Muscle of back (tissue), 11 donors: ENCODE data around the gene EPG5. TPM values are rescaled to one million over a fixed set of nuclear protein-coding genes. Genes with fewer than 3 reads are reported as not detected.
"Not testable (repeated sequence)": the region's sequence is repeated elsewhere in the genome, so short reads cannot be mapped to it uniquely, and the experiment has no call there.

Source experiments
- DNase-seq, 3 donors: peaks; one replicate each; pipeline versions ENCODE4 v3.0.0 to v3.0.0-alpha.2; 2013
- polyA plus RNA-seq, 10 donors: library from polyadenylated mRNA; unstranded; fragments of 120-200 nt; gene quantifications; one replicate each; pipeline ENCODE4 v1.2.1, GENCODE V29; 2013; ENCODE audit not compliant: insufficient read length in 10 of 10

EPG5 gene
- polyA plus RNA-seq, 10 donors: 8.2 to 17.7 (median 11.0) TPM

- DNase-seq: no peak
Observed at GRCh38 chr18:45976974-45977373, 9.8 kb upstream of the EPG5 start.

DNA sequence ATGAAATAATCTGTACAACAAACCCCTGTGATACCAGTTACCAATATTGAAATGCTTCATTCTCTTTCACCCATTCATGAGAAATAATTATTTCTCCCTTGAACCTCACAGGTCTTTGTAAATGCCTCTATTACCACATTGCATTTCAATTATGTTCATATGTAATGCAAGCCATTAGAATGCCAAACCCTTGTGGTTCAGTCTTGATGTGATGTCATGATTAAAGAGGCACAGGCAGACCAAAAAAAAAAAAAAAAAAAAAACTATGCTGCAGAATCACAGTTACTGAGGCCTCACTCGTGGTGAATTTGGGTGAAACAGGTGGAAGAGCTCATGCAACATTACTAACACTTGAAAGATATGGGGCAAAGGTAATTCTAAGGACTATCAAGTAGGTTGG, 9.4 kb upstream of the EPG5 start:
- DNase-seq: no peak

DNA sequence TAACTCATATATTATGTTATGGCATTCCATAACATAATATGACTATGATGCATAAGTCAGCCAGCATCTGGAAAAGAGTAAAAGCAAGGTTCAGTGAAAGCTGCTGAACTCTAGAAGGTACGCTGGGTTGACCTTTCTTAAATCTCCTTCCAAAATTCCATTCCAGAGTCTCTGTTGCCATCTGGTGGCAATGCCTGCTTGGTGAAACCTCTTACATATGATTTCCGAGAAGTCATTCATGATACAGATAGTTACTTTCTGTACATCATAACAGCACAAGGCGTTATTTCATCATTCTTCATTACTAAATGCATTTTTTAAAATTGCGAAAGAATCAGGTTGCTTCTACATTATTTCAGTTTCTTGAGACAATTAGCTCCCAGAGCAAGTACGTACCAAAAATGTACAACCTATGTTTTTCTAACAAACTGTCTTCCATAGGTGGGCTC, 7.0 kb upstream of the EPG5 start:
- DNase-seq: peak in 2 of 3 donors; percentile 46 to 64

DNA sequence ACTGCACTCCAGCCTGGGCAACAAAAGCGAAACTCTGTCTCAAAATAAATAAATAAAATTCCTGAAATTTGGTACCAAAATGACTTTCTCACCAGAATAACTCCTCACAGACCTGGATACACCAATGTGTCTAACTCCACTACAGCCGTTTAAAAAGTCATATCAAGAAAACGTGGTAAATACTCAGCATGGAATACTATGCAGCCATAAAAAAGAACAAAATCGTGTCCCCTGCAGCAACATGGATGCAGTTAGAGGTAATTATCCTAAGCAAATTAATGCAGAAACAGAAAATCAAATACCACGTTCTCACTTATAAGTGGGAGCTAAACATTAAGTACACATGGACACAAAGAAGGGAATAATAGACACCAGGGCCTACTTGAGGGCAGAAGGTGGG, 2.2 kb downstream of the EPG5 start:
- not testable (repeated sequence) for DNase-seq

DNA sequence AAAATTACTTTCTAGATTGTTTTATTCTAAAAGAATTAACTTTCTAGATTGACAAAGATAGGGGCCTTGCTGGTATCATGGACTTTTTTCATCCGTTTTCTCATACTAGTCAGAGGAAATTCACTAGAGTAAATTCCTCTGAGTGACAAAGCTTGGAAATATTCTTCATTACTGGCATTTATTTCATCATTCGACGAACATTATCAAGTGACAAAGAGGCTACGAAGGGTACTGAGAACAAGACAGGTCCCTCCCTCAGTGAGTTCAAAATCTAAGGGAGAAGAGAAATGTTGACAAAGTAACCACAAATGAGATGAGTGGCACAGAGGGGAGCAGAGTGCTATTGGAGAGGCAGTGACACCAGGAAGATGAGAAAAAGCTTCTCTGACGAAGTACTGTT, 4.3 kb downstream of the EPG5 start:
- DNase-seq: peak in 1 of 3 donors; percentile 73

- DNase-seq: peak in 1 of 3 donors; percentile 54
Observed at GRCh38 chr18:45962461-45962860, 4.7 kb downstream of the EPG5 start.

- DNase-seq: not testable (repeated sequence)
Observed at GRCh38 chr18:45959484-45959883, 7.6 kb downstream of the EPG5 start.

DNA sequence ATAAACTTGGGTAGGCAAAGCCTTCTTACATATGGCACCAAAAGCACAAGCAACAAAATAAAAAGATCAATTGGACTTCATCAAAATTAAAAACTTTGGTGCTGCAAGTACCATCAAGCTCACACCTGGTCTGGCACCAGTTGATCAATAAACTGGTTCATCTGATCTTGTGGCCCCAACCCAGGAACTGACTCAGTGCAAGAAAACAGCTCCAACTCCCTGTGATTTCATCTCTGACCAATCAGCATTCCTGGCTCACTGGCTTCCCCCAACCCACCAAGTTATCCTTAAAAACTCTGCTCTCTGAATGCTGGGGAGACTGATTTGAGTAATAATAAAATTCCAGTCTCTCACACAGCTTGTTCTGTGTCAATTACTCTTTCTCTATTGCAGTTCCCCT, 8.4 kb downstream of the EPG5 start:
- no peak for DNase-seq

GRCh38 chr18:45958027-45958426, 9.1 kb downstream of the EPG5 start:
- DNase-seq: no peak

DNA sequence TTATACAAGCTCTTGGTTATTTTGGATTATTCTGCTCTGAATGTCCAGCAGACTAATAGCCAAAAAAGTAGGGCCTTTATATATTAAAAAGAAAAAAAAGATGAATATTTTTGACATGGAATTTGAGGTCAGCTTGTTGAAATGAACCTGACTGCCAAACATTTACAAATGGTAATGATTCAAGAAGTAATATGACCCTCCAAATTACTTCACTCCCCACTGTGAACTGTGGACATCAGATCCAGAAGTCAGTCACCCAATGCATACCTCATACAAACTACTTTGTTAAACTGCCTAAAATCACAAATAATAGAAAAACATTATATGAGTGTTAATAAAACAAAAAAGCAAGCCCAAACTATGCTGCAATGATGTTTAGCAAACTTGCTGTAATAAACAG, 10.0 kb downstream of the EPG5 start:
- no peak for DNase-seq

- peak in 1 of 3 donors; percentile 83 for DNase-seq
Observed at GRCh38 chr18:45954070-45954934, 12.8 kb downstream of the EPG5 start.

- DNase-seq: peak in 1 of 3 donors; percentile 61
Observed at GRCh38 chr18:45951016-45951714, 16.0 kb downstream of the EPG5 start.

DNA sequence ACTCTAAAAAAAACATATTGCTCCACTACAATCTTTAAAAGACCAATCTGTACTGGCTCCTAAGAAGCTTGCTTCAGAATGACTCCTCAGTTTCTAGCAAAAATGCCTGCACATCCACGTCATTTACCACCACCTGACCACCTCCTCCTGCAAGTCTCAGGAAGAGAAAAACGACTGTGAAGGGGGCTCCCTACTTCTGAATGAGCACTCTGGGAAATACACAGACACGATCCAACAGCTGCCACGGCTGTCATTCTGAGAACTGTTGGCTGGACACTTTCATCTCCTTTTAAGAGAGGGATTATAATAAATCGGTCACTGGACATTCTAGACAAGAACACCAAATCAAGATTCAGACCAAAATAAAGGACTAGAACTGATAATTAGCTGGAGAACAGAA, 21.5 kb downstream of the EPG5 start:
- no peak for DNase-seq

- DNase-seq: no peak
Observed at GRCh38 chr18:45940724-45941123, 26.4 kb downstream of the EPG5 start.

GRCh38 chr18:45939236-45939635, 27.9 kb downstream of the EPG5 start:
- DNase-seq: no peak

DNA sequence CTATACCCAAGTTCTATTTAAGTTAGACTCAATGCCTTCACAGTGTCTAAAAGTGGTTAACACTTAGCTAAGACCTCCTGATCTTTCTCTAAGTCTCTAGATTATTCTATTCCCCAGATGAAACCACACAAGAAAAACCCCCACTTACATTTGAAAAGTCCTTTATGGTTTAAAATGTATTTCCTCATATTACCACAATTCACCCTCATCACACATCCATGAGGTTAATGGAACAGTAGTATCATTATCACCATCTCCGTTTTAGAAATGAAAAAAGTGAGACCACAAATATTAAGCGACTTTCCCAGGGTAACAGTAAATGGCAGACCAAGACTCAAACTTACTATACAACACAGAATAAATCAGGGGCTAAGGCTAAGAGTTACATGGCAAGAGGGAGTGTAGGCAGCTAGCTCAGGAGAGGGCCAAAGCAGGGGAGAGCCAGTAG, 28.6 kb downstream of the EPG5 start:
- DNase-seq: no peak

DNA sequence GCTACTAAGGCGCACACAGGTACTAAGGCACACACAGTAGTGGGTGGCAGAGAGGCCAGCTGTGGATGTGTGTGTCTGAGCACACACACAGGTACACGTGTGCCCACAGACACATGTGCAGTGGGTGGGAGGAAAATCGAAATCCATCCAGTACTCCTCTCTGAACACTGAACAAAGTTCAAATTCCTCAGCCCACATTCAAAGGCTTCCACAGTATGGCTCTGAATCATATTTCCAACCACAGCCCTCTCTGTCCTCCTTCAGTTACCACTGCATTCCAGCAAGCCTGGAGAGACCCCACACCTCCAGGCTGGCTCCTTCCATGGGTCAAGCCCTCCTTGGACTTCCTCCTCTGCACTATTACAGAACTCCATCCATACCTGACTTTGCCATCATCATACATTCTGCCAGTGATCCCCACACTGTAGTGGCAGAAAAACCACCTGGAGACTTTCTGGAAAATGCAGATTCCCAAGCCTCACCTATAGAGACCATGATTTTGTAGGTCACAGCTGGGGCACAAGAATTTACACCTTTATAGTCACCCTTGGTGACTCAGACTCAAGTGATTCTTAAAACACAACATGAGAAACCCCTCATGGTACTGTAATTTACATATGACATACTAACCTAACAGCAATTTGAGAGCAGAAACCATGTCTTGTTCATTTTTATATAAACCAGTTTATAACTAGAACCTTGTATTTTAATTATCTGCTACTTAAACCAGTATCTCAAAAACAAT, 31.4 kb downstream of the EPG5 start:
- DNase-seq: no peak

- no peak for DNase-seq
Observed at GRCh38 chr18:45932708-45933107, 34.4 kb downstream of the EPG5 start.

- DNase-seq: no peak
Observed at GRCh38 chr18:45930963-45931362, 36.2 kb downstream of the EPG5 start.

DNA sequence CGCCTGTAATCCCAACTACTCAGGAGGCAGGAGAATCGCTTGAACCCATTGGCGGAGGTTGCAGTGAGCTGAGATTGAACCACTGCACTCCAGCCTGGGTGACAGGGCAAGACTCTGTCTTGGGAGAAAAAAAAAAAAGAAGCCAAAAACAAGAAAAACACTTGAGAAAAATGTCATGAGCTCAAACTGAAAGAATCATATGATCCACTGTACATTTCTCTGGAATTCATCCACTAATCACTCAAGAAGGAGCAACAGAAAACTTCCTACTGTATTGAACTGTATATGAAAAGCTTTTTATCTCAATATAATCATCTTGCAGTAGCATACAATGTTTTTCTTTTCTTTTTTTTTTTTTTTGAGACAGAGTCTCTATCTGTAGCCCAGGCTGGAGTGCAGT, 40.4 kb downstream of the EPG5 start:
- DNase-seq: no peak

GRCh38 chr18:45926085-45926484, 41.0 kb downstream of the EPG5 start:
- DNase-seq: no peak

DNA sequence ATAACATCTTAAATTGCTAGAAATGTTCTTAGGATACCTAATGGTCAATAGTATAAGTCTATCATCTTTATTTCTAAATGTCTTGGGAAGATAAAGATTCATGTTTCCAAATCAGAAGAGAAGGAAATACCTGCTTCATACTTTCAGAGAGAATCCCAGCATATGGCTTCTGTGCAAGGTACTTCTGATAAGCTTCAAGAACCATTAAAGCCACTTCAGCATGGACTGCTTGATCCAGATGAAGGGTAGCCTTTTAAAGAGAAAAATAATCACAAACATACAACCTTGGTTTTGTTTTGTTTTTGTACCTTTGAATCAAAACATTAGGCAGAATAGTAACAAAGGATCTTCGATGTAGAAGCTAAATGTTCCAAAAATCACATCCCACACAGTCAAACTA, 44.0 kb downstream of the EPG5 start:
- DNase-seq: no peak
